Neural progenitor cell (in vitro differentiated cells): Measurements from ENCODE around the gene POLR3G. TPM values are rescaled to one million over a fixed set of nuclear protein-coding genes. Genes with fewer than 3 reads are reported as not detected.
A peak's percentile ranks its signal among the peaks of the same experiment; 100 is the strongest.

Experiments
- DNase-seq: peaks from one replicate; pipeline ENCODE4 v3.0.0-alpha.2; 2016; ENCODE audit warnings: low spot score
- H2AFZ ChIP-seq: fragments of 200-600 bp; sonication (generic); replicated peaks from 2 replicates; pipeline ENCODE4 v1.6.1; 2016; ENCODE audit warnings: antibody characterized with exemption
- H3F3A ChIP-seq: fragments of 200-600 bp; sonication (generic); 2 replicates; pipeline ENCODE4 v1.6.1; 2016; ENCODE audit warnings: antibody characterized with exemption, low read depth
- H3K27ac ChIP-seq: fragments of 200-600 bp; sonication (generic); 2 replicates; pipeline ENCODE4 v1.5.1; 2016; ENCODE audit warnings: mild to moderate bottlenecking
- H3K27me3 ChIP-seq: fragments of 200-600 bp; sonication (generic); 2 replicates; pipeline ENCODE4 v1.6.1; 2016; ENCODE audit warnings: mild to moderate bottlenecking, moderate library complexity
- H3K36me3 ChIP-seq: fragments of 200-600 bp; sonication (generic); 2 replicates; pipeline ENCODE4 v1.5.1; 2016
- H3K4me1 ChIP-seq: fragments of 200-600 bp; sonication (generic); 2 replicates; pipeline ENCODE4 v1.6.1; 2016; ENCODE audit warnings: mixed run types
- H3K4me2 ChIP-seq: fragments of 200-600 bp; sonication (generic); 2 replicates; pipeline ENCODE4 v1.6.1; 2016
- H3K4me3 ChIP-seq: fragments of 200-600 bp; sonication (generic); 2 replicates; pipeline ENCODE4 v1.5.1; 2016
- H3K79me2 ChIP-seq: fragments of 200-600 bp; sonication (generic); 2 replicates; pipeline ENCODE4 v1.6.1; 2016; ENCODE audit warnings: low read depth
- H3K9ac ChIP-seq: fragments of 200-600 bp; sonication (generic); 2 replicates; pipeline ENCODE4 v1.6.1; 2016
- H3K9me3 ChIP-seq: fragments of 200-600 bp; sonication (generic); 2 replicates; pipeline ENCODE4 v1.5.1; 2016; ENCODE audit warnings: low read depth
- H4K20me1 ChIP-seq: fragments of 200-600 bp; sonication (generic); 2 replicates; pipeline ENCODE4 v1.6.1; 2016; ENCODE audit warnings: low read depth
- H3K27ac Mint-ChIP-seq: 3 replicates; pipeline ENCODE4 v1.8.0; 2021; ENCODE audit warnings: mixed read lengths
- H3K27me3 Mint-ChIP-seq: 2 replicates; pipeline ENCODE4 v1.8.0; 2022; ENCODE audit warnings: low read depth, mild to moderate bottlenecking, inconsistent platforms, moderate library complexity, mixed read lengths; ENCODE audit not compliant: insufficient read depth
- H3K36me3 Mint-ChIP-seq: 3 replicates; pipeline ENCODE4 v1.8.0; 2021; ENCODE audit warnings: mixed read lengths
- H3K4me1 Mint-ChIP-seq: 3 replicates; pipeline ENCODE4 v1.8.0; 2021; ENCODE audit warnings: mixed read lengths
- H3K4me3 Mint-ChIP-seq: 3 replicates; pipeline ENCODE4 v1.8.0; 2021; ENCODE audit warnings: mild to moderate bottlenecking, moderate library complexity, mixed read lengths
- H3K9me3 Mint-ChIP-seq: 3 replicates; pipeline ENCODE4 v1.8.0; 2020; ENCODE audit warnings: mixed read lengths
- EZH2 ChIP-seq: fragments of 200-600 bp; sonication (generic); IDR thresholded peaks from 2 replicates; pipeline ENCODE4 v1.6.1; 2017; ENCODE audit warnings: antibody characterized with exemption, mild to moderate bottlenecking, moderate library complexity
- EZH2phosphoT487 ChIP-seq: fragments of 200-600 bp; sonication (generic); IDR thresholded peaks from 2 replicates; pipeline ENCODE4 v1.6.1; 2017; ENCODE audit warnings: antibody characterized with exemption
- total RNA-seq: library from RNA; depleted of rRNA; stranded (reverse); fragments of >200 nt; gene quantifications from 2 replicates; pipeline ENCODE4 v1.2.3, GENCODE V29; 2015; ENCODE audit warnings: low replicate concordance
- TF ChIP-seq, protein P1 (sequence below): fragments of 200-600 bp; sonication (generic); IDR thresholded peaks from 2 replicates; pipeline ENCODE4 v1.5.1; 2017; ENCODE audit warnings: antibody characterized with exemption, mild to moderate bottlenecking

The POLR3G gene
- total RNA-seq, 1 donor from 2014 or later, result 8.4 TPM

DNA sequence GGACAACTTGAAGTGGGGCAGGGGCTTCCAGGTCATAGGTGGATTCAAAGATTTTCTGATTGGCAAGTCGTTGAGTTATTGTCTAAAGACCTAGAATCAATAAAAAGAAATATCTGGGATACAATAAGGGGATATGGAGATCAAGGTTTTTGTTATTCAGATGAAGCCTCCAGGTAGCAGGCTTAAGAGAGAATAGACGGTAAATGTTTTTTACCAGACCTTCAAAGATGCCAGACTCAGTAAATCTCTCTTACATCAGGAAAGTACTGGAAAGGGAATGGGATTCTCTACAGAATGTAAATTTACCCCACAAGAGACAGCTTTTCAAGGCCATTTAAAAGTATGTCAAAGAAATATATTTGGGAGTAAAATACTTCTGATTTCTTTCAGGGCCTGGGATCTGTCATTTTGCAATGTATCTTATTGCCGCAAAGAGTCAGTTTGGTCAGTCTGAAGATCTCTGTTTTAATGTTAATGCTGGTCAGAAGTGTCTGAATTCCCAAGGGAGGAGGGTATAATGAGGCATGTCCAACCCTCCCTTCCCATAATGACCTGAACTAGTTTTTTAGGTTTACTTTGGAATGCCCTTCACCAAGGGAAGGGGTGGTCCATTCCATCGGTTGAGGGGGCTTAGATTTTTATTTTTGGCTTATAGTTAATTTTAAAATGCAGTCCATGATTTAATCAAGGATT, 68.3 kb downstream of the POLR3G start:
- no peaks in the 10 kb centered on the region for H3K9me3 ChIP-seq
- H3K27ac ChIP-seq, result no peak overlapping the region
- Mint-ChIP-seq H3K36me3 (no peaks in the 10 kb centered on the region), H3K27me3 (peaks cover 2% of the 10 kb centered on the region), H3K27ac (no peak overlapping the region), H3K9me3 (peaks cover 7% of the 10 kb centered on the region), H3K4me3 (no peak overlapping the region), H3K4me1 (peaks cover 23% of the 10 kb centered on the region)
- H3K36me3 ChIP-seq, result no peaks in the 10 kb centered on the region
- no peak for DNase-seq
- TF ChIP-seq EZH2, result no peak
- TF ChIP-seq, protein P1, sequence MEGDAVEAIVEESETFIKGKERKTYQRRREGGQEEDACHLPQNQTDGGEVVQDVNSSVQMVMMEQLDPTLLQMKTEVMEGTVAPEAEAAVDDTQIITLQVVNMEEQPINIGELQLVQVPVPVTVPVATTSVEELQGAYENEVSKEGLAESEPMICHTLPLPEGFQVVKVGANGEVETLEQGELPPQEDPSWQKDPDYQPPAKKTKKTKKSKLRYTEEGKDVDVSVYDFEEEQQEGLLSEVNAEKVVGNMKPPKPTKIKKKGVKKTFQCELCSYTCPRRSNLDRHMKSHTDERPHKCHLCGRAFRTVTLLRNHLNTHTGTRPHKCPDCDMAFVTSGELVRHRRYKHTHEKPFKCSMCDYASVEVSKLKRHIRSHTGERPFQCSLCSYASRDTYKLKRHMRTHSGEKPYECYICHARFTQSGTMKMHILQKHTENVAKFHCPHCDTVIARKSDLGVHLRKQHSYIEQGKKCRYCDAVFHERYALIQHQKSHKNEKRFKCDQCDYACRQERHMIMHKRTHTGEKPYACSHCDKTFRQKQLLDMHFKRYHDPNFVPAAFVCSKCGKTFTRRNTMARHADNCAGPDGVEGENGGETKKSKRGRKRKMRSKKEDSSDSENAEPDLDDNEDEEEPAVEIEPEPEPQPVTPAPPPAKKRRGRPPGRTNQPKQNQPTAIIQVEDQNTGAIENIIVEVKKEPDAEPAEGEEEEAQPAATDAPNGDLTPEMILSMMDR, result no peak
- no peak for TF ChIP-seq EZH2phosphoT487
- no peak overlapping the region for H3K4me2 ChIP-seq
- no peaks in the 10 kb centered on the region for H3K27me3 ChIP-seq
- no peak overlapping the region for H2AFZ ChIP-seq
- no peaks in the 10 kb centered on the region for H3F3A ChIP-seq
- H3K4me3 ChIP-seq, result no peak overlapping the region
- peaks cover 4% of the 10 kb centered on the region for H3K4me1 ChIP-seq
- H3K9ac ChIP-seq, result no peak overlapping the region
- no peaks in the 10 kb centered on the region for H4K20me1 ChIP-seq
- no peaks in the 10 kb centered on the region for H3K79me2 ChIP-seq

DNA sequence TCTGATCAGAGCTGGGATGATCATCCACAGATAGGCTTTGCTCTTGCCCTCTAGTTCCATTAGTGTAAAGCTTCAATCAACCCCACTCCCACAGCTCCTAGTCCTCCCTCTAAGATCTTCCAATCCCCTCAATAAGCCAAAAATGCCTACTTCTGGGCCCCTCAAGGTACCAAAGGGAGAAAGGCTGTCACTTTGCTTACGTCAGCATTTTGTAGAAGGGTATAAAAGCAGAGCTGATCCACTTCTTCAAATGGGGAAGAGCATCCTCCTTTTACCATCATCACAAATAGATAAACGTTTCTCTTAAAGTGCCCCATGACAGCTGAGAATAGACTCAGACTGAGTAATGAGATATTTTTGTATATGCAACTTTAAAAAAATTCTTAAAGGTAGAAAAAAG, 70.8 kb downstream of the POLR3G start:
- H3K9ac ChIP-seq, result no peak overlapping the region

DNA sequence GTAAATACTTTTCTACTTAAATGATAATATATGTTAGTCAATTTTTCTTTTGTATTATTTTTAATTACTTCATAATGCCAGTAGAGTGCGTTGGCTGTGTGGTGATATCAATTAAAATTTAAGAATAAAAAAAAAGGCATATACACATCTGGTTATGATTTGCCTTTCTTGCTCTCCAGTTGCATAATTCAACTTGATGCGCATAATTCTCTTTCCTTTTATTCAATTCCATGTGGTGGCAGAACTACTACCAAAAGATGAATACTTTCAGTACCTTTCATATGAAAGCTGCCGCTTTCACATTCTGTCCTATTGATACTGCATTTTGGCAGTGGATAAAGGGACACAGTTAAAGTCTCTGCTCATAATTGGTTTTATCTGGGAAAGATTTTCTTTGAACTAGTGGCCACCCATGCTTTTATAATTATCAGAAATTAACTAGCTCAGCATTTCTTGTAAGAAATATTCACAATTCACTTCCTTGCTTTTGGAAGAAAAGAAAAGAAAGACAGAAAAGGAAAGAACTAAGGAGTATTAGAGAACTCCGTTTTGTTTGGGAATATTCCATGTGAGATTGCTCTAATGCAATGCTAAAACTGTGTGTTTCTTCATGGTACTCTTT, 71.7 kb downstream of the POLR3G start:
- H3K79me2 ChIP-seq, result no peaks in the 10 kb centered on the region
- Mint-ChIP-seq H3K4me3 (no peak overlapping the region), H3K27ac (peak overlapping the region; percentile 44), H3K4me1 (peaks cover 35% of the 10 kb centered on the region), H3K36me3 (peaks cover 2% of the 10 kb centered on the region), H3K9me3 (peaks cover 2% of the 10 kb centered on the region), H3K27me3 (peaks cover 2% of the 10 kb centered on the region)
- no peak overlapping the region for H3K4me2 ChIP-seq
- H3F3A ChIP-seq, result no peaks in the 10 kb centered on the region
- no peaks in the 10 kb centered on the region for H3K27me3 ChIP-seq
- no peak for DNase-seq
- H3K9ac ChIP-seq, result no peak overlapping the region
- no peak overlapping the region for H3K4me3 ChIP-seq
- H4K20me1 ChIP-seq, result no peaks in the 10 kb centered on the region
- H3K36me3 ChIP-seq, result no peaks in the 10 kb centered on the region
- peak overlapping the region; percentile 55 for H2AFZ ChIP-seq
- no peak overlapping the region for H3K27ac ChIP-seq
- TF ChIP-seq, protein P1, result no peak
- no peak for TF ChIP-seq EZH2
- TF ChIP-seq EZH2phosphoT487, result no peak
- no peaks in the 10 kb centered on the region for H3K9me3 ChIP-seq
- H3K4me1 ChIP-seq, result peaks cover 8% of the 10 kb centered on the region

More for the DNA sequence above, 70.8 kb downstream of the POLR3G start:
- DNase-seq, result no peak
- Histone ChIP-seq H4K20me1 (no peaks in the 10 kb centered on the region), H3K9me3 (no peaks in the 10 kb centered on the region), H2AFZ (no peak overlapping the region), H3K79me2 (no peaks in the 10 kb centered on the region), H3K27ac (no peak overlapping the region), H3K4me1 (peaks cover 8% of the 10 kb centered on the region), H3K27me3 (no peaks in the 10 kb centered on the region), H3K4me2 (no peak overlapping the region), H3K4me3 (no peak overlapping the region), H3K36me3 (no peaks in the 10 kb centered on the region), H3F3A (no peaks in the 10 kb centered on the region)
- no peak for TF ChIP-seq EZH2
- TF ChIP-seq, protein P1, result no peak
- TF ChIP-seq EZH2phosphoT487, result no peak
- peaks cover 2% of the 10 kb centered on the region for H3K9me3 Mint-ChIP-seq
- H3K4me1 Mint-ChIP-seq, result peaks cover 35% of the 10 kb centered on the region
- H3K27me3 Mint-ChIP-seq, result no peaks in the 10 kb centered on the region
- no peak overlapping the region for H3K27ac Mint-ChIP-seq
- H3K36me3 Mint-ChIP-seq, result no peaks in the 10 kb centered on the region
- H3K4me3 Mint-ChIP-seq, result no peak overlapping the region
